Limb (tissue), 2 donors: ENCODE results near the gene RARS2.

Source experiments
- DNase-seq, 2 donors: peaks; one replicate each; pipeline ENCODE4 v3.0.0-alpha.2; 2016; ENCODE audit errors: extremely low spot score in 2 of 2

The RARS2 gene

DNA sequence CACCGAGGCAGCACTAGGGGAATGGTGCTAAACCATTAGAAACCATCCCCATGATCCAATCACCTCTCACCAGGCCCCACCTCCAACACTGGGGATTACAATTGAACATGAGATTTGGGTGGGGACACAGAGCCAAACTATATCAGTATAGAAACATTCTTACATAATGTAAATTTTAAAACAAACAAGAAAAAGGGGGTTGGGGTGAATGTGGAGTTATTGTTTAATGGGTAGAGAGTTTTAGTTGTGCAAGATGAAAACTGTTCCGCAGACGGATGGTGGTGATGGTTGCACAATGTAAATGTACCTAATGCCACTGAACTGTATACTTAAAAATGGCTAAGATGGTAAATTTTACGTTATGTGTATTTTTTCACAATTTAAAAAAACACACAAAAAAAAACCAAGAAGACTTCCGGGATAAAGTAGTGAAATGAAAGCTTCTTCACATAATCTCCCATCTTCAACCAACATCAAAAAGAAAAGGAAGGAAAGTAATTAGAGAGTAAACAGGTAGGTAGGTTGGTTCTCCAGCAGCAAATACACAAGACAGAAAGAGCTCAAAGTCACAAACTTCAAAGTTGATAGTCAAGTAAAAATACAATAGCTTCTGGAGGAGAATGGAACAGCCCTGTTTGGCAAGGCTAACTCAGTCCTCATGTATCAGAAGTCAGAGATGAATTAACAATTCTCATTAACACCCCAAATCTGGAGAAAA lies 16.3 kb downstream of the RARS2 start:
- DNase-seq, result no peak

DNA sequence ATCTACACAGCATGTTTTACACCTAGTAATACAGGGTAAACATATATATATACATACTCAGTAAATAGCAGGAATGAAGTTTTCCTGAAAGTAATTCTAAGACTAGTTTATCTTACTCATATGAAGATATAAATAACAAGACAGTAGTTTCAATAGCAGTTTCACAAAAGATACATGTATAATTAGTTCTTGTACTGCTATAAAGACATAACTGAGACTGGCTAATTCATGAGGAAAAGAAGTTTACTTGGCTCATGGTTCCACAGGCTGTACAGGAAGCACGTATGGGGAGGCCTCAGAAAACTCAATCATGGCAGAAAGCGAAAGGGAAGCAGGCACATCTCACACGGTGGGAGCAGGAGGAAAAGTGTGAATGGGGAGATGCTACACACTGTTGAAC lies 16.9 kb downstream of the RARS2 start:
- DNase-seq, result no peak

DNA sequence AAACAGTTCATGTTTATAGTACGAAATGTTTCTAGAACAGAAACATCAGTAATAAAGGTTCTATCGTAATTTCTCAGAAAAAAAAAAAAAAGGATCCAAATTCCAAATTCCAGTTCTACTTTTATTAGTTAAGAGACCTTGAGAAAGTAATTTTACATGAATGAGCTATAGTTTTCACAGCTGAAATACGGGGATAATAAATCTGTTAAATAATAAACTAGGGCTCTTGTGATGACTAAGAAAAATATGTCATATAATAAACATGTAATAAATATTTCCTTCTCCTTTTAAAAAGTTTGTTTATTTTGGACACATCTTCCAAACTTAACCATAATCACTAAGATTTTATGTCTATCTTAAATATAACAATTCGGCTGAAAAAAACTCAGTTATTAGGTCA lies 17.8 kb downstream of the RARS2 start:
- DNase-seq, result no peak

DNA sequence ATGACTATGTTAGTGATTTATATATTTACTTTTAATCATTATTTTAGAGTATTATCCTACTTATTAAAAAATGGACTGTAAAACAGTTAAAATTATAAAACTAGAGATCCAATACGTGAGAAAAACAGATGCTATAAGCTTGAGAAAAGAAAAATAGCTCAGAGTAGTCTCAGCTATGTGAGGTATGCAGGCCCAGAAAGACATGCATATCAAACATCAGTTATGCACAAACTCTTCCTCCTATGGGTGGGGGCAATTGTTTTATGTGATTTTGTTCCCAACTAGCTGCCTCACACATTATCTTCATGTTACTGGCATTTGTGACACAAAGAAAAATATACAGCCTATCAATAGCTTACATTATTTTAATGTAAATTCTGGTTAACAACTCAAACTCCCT lies 28.8 kb downstream of the RARS2 start:
- no peak for DNase-seq

DNA sequence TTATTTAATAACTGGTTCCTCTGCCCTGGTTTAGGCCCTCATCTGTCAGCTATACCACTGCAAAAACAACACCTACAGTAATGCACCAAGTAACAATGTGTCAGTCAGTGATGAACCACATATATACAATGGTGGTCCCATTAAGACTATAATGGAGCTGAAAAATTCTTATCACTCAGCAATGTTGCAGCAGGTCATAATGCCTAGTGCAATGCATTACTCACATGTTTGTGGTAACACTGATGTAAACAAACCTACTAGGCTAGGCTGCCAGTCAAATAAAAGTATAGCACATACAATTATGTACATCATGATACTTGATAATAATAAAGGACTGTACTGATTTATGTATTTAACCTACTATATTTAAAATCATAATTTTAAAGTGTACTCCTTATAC lies 31.3 kb downstream of the RARS2 start:
- no peak for DNase-seq

DNA sequence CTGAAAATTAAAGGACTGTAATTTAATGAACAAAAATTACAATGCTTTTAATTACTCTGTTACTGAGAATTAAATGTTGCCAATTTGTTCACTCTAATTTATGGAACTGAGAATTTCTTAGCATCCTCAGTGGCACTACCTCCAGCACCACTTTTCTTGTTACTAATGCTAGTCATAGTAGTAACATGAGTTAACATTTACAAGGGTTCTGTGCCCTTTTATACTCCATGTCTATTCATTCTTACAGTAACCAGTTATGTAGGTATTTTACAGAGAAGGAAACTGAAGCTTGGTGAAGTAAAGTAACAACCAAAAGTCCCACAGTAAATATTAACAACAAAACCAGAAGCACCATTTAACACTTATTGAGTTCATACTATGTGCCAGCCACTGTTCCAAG lies 34.3 kb downstream of the RARS2 start:
- no peak for DNase-seq

DNA sequence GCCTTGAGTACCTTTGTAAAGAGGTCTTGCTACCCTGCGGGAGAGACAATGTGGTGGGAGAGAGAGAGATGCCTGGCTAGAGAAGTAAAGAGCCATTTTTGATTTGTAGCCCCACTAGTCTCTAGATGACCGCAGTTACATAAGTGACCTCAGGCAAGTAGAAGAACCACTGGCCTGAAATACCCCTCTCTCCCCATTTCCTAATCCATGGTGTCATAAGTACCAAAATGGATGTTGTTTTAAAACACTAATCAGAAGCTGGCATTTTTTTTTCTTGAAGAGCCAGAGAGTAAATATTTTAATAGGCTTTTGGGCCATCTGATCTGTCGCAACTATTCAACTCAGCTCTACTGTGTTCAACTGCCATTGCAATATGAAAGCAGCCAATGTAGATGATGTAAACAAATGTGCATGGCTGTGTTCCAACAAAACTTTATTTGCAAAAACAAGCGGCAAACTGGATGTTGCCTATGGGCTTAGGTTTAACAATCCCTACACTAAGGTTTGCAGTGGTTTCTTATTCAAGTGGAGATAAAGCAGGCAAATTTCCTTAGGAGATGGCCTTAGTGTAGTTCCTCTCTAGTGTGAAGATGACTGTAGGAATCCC lies 36.5 kb downstream of the RARS2 start:
- DNase-seq, result no peak

DNA sequence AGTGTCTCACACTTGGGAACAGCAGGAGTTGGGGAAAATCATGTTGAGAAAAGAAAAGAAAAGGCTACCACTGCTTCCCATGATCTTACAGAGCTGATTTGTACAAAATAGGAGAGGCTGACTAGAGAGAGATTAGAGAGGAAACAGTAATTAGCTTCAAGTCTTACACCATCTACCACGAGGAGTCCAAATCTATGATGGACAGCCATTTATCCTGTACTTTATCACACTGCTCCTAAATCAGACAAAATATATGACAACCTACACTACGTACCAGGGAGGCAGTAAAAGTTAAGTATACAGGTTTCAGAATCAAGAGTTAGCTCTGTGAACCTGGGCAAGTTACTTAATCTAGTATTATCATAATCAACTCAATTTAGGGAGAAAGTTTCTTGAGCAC lies 38.0 kb downstream of the RARS2 start:
- no peak for DNase-seq

DNA sequence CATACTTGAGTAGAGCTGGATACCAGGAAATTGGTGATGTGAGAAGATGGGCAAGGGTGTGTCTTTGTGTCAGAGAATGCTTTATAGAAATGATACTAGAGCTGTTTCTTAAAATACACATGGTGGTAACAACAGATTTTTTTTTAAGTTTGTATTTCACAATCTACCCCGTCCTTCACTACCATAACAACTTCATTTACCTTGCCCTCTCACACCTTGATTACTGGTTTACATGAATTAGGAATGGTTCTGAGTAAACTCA lies 45.4 kb downstream of the RARS2 start:
- no peak for DNase-seq

DNA sequence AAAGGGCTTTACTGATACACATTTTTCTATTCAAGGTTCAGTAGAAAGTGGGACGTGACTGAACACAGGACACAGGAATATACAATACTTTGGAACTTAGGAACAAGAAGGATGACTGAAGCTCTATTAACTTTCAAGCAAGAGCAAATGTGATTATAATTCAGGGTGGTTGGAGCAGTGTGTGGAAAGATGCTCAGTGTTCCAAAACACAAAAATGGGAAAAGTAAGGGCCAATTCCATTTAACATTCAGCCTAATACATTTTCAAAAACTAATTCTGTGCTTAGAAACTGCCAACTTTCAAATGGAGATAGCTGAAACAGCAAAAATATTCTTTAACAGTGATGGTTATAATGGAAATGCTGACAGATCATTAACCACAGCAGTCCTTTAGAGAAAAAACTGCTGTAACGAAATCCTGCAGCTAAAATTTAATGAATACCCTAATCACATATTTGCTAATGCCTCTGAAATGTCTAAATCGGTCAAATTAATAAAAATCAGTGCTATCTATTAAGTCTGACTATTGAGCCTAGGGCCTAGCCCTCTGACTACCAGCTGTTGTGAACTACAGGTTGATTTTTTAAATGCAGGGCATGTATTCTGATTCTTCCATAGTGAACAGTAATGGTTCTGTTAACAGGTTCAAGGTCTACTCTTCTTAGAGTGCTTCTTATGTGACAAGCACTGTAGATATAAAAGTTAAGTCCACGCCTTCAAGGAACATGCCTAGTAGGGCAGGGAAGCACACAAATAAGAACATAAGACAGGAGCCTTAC lies 45.9 kb downstream of the RARS2 start:
- no peak for DNase-seq

DNA sequence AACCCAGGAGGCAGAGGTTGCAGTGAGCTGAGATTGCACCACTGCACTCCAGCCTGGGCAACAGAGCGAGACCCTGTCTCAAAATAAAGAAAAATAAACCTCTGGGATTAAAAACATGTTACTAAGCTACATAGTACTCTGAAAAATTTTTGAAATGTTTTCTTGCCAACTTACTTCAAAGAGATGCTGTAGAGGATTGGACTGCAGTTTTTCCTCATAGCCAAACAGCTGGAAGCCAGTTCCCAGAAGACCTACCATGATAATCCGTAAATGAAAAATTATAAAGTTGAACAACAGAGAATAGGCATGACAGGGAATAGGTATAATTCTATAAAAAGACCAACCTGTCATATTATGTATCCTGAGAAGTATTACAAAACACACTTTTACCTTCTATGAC lies 48.0 kb downstream of the RARS2 start:
- peak in 1 of 2 donors; percentile 8 for DNase-seq

DNA sequence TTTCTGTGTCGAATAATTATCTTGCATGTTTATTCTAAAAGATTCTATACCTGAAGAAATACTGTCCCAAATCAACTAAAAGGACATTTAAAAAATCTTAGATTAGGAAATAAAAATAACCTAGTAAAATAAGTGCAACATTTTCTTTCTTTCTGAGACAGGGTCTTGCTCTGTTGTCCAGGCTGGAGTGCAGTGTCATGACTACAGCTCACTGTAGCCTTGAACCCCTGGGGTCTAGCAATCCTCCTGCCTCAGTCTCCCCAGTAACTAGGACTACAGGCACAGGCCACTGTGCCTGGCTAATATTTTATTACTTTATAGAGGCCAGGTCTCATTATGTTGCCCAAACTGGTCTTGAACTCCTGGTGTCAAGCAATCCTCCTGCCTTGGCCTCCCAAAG lies 48.7 kb downstream of the RARS2 start:
- no peak for DNase-seq

DNA sequence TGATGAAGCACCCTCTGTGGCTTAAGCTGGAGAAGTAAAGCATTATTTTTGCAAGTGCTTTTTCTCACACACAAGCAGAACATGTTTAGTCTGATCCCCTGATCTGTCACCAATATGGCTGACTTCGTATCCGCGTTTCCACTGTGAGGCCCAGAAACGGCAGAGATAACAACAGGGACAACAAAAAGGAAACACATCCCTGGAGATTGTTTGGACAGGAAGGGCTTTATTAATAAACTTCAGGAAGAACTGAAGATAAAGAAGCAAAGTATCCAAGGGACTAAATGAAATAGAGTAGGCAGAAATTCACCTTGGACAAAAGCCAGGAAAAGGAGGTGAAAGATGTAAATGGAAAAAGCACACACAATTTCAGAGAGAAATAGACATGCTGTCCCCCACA lies 49.2 kb downstream of the RARS2 start:
- no peak for DNase-seq

DNA sequence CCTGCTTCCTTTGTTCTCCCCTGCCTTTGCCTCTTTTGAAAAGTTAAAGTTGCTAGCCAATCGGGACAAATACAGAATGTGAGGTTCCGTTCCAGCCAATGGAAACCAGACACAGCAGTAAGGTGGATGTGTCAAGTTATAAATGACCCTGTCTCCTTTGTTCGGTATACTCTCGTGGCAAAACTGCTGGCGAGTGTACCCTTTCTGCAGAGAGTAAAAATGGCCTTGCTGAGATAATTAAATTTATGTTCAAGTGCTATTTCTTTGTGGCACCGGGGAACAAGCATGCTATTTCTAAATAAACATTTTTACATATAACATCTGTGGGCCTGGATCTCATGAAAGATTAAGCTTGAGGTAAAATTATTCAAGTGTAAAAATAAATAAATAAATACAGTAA lies 50.2 kb downstream of the RARS2 start:
- no peak for DNase-seq

DNA sequence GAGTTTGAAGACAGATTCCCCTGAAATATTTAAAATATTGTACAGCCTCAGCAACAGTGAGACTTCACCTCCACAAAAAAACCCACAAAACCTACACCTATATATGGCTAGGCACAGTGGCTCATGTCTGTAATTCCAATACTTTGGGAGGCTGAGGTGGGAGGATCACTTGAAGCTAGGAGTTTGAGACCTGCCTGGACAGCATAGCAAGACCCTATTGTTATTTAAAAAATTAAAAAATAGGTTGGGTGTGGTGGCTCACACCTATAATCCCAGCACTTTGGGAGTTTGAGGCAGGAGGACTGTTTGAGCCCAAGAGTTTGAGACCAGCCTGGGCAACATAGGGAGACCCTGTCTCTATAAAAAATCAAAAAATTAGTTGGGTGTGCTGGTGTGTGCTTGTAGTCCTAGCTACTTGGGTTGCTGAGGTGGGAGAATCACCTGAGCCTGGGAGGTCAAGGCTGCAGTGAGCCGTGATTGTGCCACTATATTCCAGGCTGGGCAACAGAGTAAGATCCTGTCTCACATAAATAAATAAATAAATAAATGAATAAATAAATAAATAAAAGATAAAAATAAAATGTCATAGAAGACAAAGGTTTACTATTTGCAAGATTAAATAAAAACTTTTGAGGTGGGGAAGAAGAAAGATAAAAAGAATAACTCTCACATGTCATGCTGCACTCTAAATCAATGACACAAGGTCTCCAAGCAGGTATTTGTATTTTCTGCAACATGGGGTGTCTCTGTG lies 51.1 kb downstream of the RARS2 start:
- no peak for DNase-seq

DNA sequence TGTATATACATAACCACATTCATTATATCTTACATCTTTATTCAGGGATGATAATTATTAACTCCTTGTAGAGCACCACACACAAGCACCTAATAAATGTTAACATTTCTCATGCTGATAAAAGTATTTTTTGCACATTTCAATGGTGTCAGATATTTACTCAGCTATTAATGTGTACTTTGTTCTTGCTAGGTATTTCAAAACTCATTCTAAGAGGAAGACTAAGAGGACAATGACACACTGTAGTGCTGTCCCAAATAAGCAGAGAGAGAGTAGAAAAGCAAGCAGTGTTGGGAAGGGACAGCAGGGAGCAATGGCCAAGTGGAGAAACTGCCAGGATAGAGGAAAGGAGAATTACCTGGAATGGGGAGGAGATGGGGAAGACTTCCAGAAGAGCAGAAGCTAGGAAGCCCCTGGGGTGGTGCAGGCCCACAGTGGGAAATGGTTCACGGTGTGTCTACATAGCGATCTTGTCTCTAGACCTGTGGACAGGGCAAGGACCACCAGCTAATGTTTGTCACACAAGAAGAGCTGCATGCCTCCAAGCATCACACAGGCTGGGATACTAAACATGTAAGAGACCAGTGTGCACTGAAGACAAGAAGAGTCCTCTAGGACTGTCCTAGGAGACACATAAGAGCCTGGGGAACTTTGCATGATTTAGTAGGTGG lies 55.3 kb downstream of the RARS2 start:
- DNase-seq, result no peak

DNA sequence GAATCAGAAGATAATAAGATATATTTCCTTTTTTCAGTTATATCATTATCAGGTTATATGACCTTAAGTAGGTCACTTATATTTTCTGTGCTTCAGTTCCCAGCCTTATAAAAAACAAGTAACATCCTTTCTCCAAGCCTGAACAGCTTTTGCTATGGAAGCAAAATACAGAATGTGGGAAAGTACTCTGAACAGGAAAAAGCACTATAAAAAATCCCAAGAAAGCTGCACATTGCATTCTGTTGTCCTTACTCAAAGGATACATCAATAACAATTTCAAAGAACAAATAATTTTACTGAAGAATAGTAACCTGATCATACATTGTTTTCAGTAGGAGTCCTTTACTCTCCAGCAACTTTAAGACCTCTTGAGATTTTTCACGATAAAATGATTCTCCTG lies 60.6 kb downstream of the RARS2 start:
- no peak for DNase-seq

DNA sequence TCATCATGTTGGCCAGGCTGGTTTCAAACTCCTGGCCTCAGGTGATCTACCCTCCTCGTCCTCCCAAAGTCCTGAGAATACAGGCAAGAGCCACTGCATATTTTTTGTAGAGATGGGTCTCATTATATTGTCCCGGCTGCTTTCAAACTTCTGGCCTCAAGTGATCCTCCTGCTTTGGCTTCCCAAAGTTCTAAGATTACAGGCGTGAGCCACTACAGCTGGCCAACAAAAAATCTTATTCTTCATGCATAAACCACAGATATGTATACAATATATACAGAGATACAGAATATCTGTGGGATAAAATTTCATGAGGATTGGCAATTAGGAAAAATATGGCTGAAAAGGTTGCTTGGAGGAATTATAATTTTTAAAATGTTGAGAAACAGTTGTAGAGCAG lies 67.1 kb downstream of the RARS2 start:
- DNase-seq, result no peak

DNA sequence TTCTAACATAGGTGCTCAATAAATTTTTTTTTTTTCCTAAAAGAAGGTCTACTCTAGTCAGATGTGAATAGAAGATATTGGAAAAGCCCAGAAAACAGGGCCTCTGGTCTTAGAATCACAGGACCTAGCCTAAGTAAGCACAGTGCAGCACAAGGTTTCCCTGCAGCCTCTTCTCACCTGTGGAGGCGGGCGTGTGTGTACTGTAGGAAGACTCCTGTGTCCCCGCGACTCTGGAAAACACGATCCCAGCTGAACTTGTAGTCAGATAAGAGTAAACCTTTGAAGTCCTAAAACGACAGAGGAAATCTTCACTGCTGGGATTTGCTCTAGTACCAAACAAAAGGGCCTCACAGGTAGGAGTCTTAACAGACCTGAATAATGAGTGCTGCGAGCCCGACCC lies 71.3 kb downstream of the RARS2 start:
- no peak for DNase-seq

DNA sequence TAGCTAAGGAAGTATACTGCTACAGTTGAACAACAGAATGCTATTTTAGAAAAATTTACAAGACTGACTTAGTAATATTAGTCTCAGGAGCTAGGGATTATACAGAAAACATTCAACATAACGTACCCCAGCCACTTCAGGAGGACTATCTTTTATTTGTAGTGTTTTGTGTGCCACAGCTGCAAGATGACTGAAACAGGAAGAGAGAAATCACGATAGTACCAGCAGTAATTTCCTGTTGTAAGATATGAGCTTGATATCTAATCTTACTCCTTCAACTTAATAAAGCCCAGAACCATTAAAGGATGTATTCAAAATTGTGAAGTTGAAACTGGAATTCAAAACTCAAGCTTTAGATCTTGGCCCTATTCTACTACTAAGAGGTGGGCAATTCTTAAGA lies 75.0 kb downstream of the RARS2 start:
- no peak for DNase-seq

DNA sequence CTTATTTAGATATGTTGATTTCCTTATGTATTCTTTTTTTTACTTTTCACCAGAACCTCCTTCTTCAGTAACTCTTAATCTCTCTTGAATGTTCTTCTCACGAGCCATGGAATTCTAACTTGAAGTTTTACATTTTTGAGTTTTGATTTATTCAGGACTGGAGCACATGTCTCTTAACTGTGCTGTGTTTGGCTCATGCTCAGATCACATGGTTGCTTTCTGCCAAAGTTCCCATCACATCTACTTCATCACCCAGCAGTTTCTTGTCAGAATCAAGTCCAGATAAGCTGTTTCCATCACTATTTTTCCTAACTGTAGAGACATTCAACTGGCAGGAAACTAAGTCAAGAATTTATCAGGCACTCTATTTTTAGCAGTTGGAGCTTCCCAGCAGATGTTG lies 85.3 kb downstream of the RARS2 start:
- no peak for DNase-seq
